ENCODE results near the gene TSNAXIP1.
A peak's percentile ranks its signal among the peaks of the same experiment; 100 is the strongest.
"Not testable (repeated sequence)": the region's sequence is repeated elsewhere in the genome, so short reads cannot be mapped to it uniquely, and the experiment has no call there.

Gene TSNAXIP1

GRCh38 chr16:67837190-67837589, 30.5 kb downstream of the TSNAXIP1 start:
- DNase-seq = not testable (repeated sequence)

DNA sequence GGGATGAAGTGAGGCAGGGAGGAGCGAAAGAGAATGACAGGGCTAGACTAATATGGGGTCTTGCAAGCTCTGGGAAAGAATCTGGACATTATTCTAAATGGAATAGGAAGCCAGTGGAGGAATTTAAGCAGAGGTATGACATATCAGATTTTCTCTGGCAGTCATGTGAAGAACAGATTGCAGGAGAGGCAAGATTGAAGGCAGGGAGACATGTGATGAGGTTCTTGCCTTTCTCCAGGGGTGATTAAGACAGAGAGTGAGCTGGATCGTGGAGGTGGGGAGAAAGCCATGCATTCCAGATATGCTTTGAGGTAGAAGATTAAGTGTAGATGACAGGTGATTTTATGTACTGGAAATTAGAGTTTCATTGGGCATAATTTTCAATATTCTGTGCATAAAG, 31.1 kb downstream of the TSNAXIP1 start:
- DNase-seq = no peak

DNA sequence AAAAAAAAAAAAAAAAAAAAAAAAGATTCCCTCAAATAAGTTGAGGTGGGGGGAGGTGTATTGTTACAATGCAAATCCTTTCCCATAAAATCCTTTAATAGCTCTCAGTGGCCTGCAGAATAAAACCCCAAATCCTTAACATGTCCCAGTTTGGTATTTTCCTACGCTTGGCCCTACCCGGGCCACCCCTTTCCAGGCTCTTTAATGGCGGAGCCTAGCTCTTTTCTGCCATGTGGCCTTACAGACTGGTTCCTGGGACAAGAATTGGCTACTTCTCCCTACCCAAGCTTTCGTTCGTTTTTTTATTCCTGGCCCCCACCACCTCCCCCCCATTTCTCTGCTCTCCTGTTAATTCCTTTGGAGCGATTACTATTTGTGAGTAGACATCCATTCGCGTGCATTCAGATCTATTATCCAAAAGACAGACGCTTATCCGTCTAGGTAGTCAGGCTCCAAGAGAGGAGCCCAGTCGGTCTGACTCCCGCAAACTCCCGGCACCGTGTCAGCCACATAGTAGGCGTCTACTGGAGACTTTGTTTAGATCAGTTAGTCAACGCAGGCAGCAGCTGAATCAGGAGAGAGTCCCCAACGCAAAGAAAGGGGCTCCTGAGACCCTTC, 34.6 kb downstream of the TSNAXIP1 start:
- DNase-seq = no peak

GRCh38 chr16:67841816-67842508, 35.3 kb downstream of the TSNAXIP1 start, which contains the start of gene THAP11:
Gene THAP11 (plus strand): TSS chr16:67842320. CDS start chr16:67842555, 235 bp downstream.
- peak; percentile 85 to 91 for DNase-seq

DNA sequence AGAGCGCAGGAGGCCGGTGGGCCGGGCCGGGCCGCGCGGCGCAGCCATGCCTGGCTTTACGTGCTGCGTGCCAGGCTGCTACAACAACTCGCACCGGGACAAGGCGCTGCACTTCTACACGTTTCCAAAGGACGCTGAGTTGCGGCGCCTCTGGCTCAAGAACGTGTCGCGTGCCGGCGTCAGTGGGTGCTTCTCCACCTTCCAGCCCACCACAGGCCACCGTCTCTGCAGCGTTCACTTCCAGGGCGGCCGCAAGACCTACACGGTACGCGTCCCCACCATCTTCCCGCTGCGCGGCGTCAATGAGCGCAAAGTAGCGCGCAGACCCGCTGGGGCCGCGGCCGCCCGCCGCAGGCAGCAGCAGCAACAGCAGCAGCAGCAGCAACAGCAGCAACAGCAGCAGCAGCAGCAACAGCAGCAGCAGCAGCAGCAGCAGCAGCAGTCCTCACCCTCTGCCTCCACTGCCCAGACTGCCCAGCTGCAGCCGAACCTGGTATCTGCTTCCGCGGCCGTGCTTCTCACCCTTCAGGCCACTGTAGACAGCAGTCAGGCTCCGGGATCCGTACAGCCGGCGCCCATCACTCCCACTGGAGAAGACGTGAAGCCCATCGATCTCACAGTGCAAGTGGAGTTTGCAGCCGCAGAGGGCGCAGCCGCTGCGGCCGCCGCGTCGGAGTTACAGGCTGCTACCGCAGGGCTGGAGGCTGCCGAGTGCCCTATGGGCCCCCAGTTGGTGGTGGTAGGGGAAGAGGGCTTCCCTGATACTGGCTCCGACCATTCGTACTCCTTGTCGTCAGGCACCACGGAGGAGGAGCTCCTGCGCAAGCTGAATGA, 36.0 kb downstream of the TSNAXIP1 start:
- DNase-seq = peak in 1 of 2 experiments; percentile 39

DNA sequence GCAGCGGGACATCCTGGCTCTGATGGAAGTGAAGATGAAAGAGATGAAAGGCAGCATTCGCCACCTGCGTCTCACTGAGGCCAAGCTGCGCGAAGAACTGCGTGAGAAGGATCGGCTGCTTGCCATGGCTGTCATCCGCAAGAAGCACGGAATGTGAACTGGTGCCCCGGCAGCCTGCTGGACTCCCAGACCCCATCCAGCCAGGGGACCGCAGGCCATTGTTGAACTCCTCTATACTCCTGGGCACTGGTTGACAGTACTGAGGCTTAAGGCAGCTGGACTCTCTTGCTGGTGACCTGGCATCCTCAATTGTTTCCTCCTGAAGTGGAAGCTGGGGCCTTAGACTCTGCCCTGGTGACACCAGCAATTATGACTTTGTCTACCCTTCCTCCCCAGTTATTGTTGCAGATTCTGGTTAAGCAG, 36.7 kb downstream of the TSNAXIP1 start:
- DNase-seq = no peak

GRCh38 chr16:67844497-67844896, 37.8 kb downstream of the TSNAXIP1 start:
- DNase-seq = no peak

DNA sequence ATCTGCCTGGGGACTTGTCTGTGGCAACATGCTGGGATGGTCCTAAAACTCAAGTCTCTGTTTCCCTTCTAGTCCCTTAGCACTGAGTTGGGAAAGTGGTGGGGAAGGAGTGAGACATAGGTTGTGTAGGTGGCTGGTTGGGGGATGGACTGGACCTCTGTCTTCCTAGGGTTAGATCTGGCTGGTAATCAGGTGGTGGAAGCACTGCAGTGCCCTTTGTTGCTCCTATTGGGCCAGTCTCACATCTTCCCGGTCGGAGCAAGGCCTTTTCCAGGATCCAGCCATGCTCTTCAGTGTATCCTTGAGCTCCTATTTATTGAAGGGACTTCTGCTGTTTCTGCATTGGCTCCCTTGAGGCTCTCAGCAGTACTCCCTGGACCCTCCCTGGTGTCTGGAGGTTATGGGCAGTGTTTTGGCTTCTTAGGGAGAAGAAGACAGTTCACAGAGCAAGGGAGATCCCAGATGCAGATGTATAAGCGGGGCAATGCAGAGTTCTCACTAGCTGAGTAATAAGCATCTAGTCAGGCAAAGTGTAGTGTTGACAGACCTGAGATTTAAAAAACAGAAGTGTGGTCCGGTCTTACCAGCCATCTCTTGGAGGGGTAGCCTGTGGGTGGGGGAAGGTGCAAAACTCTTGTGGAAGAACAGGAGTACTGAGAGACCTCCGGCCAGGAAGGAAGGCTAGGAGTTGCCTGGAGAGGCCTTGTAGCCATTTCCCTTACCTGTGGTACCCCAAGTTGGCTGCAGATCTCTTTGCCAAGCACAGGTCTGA, 38.8 kb downstream of the TSNAXIP1 start:
- DNase-seq = no peak

GRCh38 chr16:67846063-67846319, 39.3 kb downstream of the TSNAXIP1 start:
- DNase-seq = no peak

DNA sequence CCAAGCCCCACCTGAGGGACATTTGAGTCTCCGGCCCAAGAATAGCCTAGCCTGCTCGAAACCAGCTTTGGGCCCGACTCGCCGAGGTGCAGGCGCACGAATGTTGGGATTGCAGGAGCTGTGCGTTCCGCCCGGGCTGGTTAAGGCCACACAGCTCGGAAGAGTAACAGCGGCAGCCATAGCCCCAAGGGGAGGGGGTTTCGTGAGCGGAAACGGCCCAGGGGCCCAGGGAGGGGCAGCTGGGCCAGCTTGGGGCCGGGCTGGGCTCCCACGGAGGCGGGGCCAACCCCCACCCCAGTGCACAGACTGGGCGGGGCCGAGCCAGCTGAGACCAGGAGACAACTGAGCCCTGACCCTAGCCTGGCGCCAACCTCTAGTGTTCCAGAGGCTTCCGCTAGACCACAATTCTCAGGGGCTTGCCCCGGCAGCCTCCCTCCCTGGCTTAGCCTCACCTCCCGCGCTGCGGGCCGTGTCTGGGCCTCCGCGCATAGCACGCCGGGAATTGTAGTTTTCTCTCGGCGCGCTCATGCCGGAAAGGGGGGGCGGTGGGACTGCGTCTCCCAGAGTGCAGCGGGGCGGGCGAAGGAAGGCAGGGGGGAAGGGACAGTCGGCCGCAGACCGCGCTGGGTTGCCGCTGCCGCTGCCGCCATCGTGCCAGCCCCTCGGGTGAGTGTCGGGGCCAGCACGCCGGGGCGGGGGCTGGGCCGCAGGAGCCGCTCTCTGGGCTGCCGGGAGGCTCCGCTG, 39.8 kb downstream of the TSNAXIP1 start, which contains the start of gene NUTF2:
NUTF2 (plus strand) TSS at position 614 of the 744 bp plus-strand sequence. CDS start 18,198 bp downstream, outside the sequence.
- peak; percentile 89 for DNase-seq

- peak in 1 of 2 experiments; percentile 59 for DNase-seq
Observed at GRCh38 chr16:67847064-67847861, 40.6 kb downstream of the TSNAXIP1 start, which contains the start of gene CENPT. Gene CENPT (minus strand): TSS chr16:67847693. CDS start chr16:67833859, 13,834 bp downstream.

- DNase-seq = no peak
Observed at GRCh38 chr16:67848118-67848517, 41.4 kb downstream of the TSNAXIP1 start.

DNA sequence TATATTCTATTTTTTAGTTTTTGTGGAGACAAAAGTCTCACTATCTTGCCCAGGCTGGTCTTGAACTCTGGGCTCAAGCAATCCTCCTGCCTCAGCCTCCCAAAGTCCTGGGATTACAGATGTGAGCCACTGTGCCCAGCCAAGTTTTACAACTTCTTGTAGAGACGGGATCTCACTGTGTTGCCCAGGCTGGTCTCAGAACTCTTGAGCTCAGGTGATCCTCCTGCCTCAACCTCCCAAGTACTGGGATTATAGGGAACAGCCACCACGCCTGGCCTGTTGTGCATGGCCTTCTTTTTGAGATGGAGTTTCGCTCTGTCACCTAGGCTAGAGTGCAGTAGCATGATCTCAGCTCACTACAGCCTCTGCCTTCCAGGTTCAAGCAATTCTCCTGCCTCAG, 47.0 kb downstream of the TSNAXIP1 start:
- DNase-seq = no peak

GRCh38 chr16:67855789-67856188, 49.1 kb downstream of the TSNAXIP1 start:
- no peak for DNase-seq

DNA sequence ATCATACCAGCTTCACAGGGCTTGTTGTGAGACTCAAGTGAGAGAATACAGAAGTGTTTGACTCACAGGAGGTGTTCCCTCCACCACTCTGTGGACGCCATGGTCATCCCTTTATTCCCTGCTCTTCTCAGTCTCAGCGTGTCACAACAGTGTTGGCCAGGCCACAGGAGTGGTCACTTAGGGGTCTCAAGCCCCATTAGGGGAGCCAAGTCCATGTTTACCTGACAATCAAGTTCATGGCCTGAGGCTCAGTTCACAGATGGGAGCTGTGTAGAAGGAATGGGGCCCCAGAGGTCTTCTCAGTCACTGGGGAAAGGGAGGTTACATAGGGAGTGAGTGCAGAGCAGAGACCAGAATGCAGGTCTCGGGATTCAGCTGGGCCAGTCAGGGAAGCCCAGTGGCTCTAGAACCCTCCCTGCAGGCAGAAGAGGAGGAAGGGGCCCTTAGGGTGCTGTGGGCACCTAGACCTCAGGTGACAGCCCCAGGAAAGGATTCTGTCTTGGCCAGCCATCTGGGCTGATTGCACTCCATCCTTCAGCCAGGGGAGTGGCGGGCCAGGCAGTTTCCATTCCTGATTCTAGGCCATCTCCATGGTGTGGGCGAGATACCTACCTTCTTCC, 50.3 kb downstream of the TSNAXIP1 start:
- no peak for DNase-seq

DNA sequence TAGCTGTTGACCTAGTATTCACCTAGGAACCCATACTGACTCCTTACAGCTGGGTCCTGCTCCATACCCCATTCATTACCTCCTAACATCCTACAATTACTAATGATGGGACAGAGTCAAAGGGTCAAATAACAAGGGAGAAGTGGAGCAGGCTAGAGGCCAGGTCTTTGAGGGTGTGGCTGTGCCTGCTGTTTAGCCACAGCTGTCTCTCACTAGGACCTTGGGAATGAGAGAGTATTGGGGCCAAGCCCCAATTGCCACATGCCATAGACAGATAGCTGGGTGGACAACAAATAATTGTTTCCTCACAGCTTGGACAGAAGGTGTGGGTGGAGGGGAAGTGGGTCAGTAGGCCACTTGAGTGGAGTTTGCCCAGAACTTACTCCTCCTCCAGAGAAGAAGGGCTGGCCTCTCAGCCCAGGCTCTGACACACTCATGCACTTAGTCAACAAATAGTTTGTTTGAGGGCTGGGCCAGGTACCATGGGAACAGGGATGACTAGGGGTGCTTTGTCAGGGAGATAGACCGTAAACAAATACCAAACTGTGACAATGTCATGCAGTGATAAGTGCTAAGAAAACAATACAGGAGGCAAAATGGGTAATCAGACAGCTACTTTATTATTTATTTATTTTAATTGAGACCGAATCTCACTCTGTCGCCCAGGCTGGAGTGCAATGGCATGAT, 51.0 kb downstream of the TSNAXIP1 start:
- no peak for DNase-seq

DNA sequence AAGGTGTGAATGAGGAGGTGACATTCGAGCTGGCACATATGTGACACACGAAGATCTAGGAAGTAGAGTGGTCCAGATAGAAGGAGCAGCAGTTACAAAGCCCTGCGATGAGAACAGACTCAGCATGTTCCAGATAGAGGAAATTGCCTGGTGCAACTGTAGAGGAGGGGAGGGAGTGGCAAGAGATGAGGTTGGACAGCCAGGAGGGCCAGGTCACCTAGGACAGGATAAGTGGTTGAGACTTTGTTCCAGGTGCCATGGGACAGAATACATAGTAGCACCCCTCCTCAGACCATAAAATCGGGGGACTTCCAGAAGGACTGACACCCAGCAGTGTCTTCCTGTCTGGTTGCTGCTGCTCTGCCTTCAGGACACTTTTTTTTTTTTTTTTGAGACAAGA, 51.8 kb downstream of the TSNAXIP1 start:
- no peak for DNase-seq

DNA sequence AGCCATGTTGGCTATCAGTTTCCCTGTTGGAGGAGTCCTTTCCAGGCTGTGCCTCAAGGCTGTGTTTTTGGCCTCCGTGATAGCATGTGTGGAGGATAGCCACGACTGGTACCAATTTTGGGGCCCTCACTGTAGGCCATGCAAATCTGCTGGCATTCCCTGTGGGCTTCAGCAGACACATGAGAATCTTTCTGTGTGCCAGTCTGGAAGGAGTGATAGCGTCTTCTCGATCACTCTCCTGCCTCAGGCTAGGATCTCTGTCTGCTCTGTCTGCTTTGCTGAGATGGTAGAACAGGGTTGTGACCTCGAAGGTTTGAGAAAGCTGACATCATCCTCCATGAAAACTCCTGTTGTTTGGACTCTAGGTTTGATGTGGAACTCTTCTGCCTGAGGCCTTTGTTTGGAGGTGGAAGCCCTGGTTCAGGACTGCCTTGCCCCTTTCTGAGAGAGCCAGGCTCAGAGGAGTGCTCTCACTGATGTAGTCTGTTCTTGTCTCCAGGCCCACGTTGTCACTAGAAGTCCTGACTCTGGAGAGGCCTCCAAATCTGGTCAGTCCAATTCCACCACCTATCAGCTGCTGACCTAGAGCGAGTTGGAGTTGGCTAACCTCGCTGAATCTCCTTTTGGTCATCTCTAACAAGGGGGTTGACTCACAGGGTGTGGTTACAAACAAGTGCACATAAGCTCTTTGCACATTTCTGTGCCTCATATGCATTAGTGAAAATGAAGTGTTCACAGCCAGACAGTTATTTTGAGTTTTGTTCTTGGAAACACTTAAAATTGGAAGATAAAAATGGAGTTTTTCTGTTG, 54.1 kb downstream of the TSNAXIP1 start:
- DNase-seq = no peak

DNA sequence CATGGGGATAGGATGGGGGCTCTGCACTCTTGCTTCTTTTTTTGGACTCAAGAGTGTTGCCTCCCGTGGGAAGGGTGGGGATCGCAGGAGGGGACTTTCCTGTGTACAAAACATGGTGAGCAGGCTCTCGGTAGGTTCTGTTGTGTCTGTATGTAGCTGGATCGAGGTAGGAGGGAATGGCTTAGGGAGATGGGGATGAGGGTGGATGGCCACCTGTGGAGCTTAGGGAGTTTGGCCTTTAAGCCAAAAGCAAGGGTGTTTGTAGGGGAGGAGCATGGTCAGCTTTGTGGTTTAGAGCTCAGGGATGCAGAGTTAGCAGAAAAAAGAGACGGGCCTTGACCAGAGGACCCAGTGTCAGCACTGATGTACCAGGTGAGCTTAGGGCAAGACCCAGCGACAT, 55.2 kb downstream of the TSNAXIP1 start:
- no peak for DNase-seq
